Measurements from ENCODE around the gene ARHGAP15. TPM values are rescaled to one million over a fixed set of nuclear protein-coding genes. Genes with fewer than 3 reads are reported as not detected.

ARHGAP15 gene
- polyA plus RNA-seq, 2 of the 4 experiments (the other 2 are of a cell fraction): 0.34 TPM; not detected in 1

DNA sequence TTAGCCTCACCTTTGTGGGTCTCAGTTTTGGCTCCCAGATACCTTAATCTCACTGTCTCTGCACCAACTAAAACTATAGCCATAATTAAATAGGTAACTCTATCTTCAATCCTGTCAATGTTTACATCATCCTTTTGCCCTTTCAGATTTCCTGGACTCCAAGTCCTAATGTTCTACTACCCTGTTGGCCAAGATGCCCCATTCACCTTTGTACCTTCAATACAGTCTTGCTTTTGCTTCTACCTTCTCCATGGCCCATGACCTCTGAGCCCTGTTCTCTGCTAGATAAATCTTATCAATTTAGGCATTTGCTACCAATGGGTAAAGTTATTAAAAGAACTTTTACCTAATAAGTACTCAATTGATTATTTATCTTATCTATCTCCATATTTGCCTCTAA, 635.5 kb downstream of the ARHGAP15 start:
- CTCF ChIA-PET: no interaction called here
- TF ChIP-seq SREBF2 (IDR thresholded peaks at IDR 0.05) (no peak), MYC (IDR thresholded peaks at IDR 0.05; ENCODE audit: borderline replicate concordance, low read length) (no peak)
- no peak for FAIRE-seq
- POLR2A ChIA-PET: no interaction called here
- DNase-seq (ENCODE audit: low read depth in 1 of 2, low spot score in 1 of 2): no peak
- Histone ChIP-seq H3K4me1 (no peaks in the 10 kb centered on the region), H3K4me3 (no peak overlapping the region), H3K9me3 (no peaks in the 10 kb centered on the region), H3K27ac (no peak overlapping the region), H3K4me2 (no peak overlapping the region)
- ATAC-seq: no peak

DNA sequence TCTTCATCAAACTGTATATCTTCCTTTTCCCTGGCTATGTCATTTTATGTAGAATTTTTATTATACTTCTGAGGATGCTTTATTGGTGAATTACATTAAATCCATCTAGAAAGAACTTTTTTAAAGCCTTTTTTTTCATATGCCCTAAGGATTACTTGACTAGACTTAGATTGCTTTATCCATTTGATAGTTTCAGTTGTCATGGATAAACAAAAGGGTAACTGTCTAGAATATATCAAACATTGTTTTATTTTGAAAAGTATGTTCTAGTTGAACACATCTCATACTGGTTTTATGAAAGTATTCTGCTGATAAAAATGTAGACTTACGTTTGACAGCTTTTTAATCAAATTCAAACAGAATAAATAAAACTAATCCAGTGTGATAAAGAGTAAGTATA, 639.8 kb downstream of the ARHGAP15 start:
- ATAC-seq (no peak), FAIRE-seq (no peak), DNase-seq (ENCODE audit: low read depth in 1 of 2, low spot score in 1 of 2) (no peak)
- Histone ChIP-seq H3K4me3 (no peak overlapping the region), H3K9me3 (no peaks in the 10 kb centered on the region), H3K27ac (no peak overlapping the region), H3K4me1 (no peaks in the 10 kb centered on the region), H3K4me2 (no peak overlapping the region)
- 14% methylated on average over 1 of the region's 1 CpG for WGBS (ENCODE audit: missing lambda C conversion rate)
- POLR2A ChIA-PET: no interaction called here
- TF ChIP-seq JUN (IDR thresholded peaks at IDR 0.05) (no peak), NFE2L2 (conservative IDR thresholded peaks at IDR 0.05; ENCODE audit: low read length) (no peak)
- CTCF ChIA-PET: no interaction called here

DNA sequence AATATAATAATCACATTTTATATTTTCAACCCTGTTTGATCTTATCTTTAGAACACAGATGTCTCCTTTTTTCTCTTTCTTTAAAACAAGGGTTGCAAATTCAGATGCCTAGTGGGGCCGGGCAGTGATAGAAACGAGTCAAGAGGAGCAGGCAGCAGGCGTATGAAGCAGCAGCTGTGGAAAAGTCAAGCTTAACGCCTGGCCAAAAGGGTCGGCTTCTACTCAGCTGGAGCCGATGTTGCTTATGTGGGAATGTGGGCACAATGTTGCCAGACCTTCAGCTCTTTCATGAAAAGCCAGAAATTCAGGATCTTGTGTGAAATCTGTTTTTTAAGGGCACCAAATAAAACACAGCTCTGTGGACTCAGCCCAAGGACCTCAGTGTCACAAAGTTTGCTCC, 642.7 kb downstream of the ARHGAP15 start:
- no peaks in the 10 kb centered on the region for H3K9me3 ChIP-seq
- ChIA-PET CTCF (interaction anchor here (0.6 kb wide), 1 partner anchor 9 kb away, joined by 3 read pairs; no protein-coding TSS in a partner anchor), POLR2A (no interaction called here)
- 27% methylated on average over 6 of the region's 6 CpGs for WGBS (ENCODE audit: missing lambda C conversion rate)
- ATAC-seq (no peak), DNase-seq (ENCODE audit: low read depth in 1 of 2, low spot score in 1 of 2) (no peak), FAIRE-seq (no peak)
- no peak overlapping the region for H3K27ac ChIP-seq
- no peak for TF ChIP-seq RNF2 (IDR thresholded peaks at IDR 0.05; ENCODE audit: borderline replicate concordance, low read depth)
- TF ChIP-seq, protein P1, sequence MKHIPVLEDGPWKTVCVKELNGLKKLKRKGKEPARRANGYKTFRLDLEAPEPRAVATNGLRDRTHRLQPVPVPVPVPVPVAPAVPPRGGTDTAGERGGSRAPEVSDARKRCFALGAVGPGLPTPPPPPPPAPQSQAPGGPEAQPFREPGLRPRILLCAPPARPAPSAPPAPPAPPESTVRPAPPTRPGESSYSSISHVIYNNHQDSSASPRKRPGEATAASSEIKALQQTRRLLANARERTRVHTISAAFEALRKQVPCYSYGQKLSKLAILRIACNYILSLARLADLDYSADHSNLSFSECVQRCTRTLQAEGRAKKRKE (CRISPR knock-in tag; IDR thresholded peaks at IDR 0.05; ENCODE audit: low read depth): no peak
- TF ChIP-seq FOSL2 (IDR thresholded peaks at IDR 0.05): no peak
- no peak for TF ChIP-seq FOSL2 (CRISPR knock-in tag; IDR thresholded peaks at IDR 0.05)
- TF ChIP-seq JUN (IDR thresholded peaks at IDR 0.05): no peak
- no peak for TF ChIP-seq MYC (IDR thresholded peaks at IDR 0.05; ENCODE audit: borderline replicate concordance, low read length)
- no peak for TF ChIP-seq EP300 (IDR thresholded peaks at IDR 0.05)
- TF ChIP-seq, protein P2, sequence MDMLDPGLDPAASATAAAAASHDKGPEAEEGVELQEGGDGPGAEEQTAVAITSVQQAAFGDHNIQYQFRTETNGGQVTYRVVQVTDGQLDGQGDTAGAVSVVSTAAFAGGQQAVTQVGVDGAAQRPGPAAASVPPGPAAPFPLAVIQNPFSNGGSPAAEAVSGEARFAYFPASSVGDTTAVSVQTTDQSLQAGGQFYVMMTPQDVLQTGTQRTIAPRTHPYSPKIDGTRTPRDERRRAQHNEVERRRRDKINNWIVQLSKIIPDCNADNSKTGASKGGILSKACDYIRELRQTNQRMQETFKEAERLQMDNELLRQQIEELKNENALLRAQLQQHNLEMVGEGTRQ (IDR thresholded peaks at IDR 0.05): no peak
- no peak for TF ChIP-seq FOXS1 (CRISPR knock-in tag; IDR thresholded peaks at IDR 0.05)
- TF ChIP-seq SMC3 (IDR thresholded peaks at IDR 0.05): no peak
- no peak for TF ChIP-seq ZSCAN20 (CRISPR knock-in tag; IDR thresholded peaks at IDR 0.05)
- TF ChIP-seq, protein P3, sequence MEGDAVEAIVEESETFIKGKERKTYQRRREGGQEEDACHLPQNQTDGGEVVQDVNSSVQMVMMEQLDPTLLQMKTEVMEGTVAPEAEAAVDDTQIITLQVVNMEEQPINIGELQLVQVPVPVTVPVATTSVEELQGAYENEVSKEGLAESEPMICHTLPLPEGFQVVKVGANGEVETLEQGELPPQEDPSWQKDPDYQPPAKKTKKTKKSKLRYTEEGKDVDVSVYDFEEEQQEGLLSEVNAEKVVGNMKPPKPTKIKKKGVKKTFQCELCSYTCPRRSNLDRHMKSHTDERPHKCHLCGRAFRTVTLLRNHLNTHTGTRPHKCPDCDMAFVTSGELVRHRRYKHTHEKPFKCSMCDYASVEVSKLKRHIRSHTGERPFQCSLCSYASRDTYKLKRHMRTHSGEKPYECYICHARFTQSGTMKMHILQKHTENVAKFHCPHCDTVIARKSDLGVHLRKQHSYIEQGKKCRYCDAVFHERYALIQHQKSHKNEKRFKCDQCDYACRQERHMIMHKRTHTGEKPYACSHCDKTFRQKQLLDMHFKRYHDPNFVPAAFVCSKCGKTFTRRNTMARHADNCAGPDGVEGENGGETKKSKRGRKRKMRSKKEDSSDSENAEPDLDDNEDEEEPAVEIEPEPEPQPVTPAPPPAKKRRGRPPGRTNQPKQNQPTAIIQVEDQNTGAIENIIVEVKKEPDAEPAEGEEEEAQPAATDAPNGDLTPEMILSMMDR (IDR thresholded peaks at IDR 0.05): no peak
- TF ChIP-seq RARB (CRISPR knock-in tag; IDR thresholded peaks at IDR 0.05): no peak
- TF ChIP-seq PHF8 (IDR thresholded peaks at IDR 0.05; ENCODE audit: borderline replicate concordance, low read depth): no peak
- TF ChIP-seq HOXB13 (CRISPR knock-in tag; IDR thresholded peaks at IDR 0.05; ENCODE audit: low read depth): no peak
- H3K4me3 ChIP-seq: no peak overlapping the region
- no peaks in the 10 kb centered on the region for H3K4me1 ChIP-seq
- H3K4me2 ChIP-seq: no peak overlapping the region

Measured in A549 (cell line).